Kidney epithelial cell (primary cell): ENCODE results near the gene MYNN. TPM values are rescaled to one million over a fixed set of nuclear protein-coding genes. Genes with fewer than 3 reads are reported as not detected.
"Not testable (repeated sequence)": the region's sequence is repeated elsewhere in the genome, so short reads cannot be mapped to it uniquely, and the experiment has no call there.

Experiments
- DNase-seq: peaks from one replicate; pipeline ENCODE4 v3.0.0-alpha.2; 2010; ENCODE audit warnings: low read depth
- H3K27me3 ChIP-seq: 2 replicates; pipeline ENCODE4 v1.6.0; 2011; ENCODE audit warnings: low read length; ENCODE audit not compliant: control insufficient read depth, insufficient read depth
- H3K36me3 ChIP-seq: 2 replicates; pipeline ENCODE4 v1.5.1; 2011; ENCODE audit warnings: low read length; ENCODE audit not compliant: control insufficient read depth, insufficient read depth
- H3K4me3 ChIP-seq: 2 replicates; pipeline ENCODE4 v1.5.1; 2011; ENCODE audit warnings: low read depth, mild to moderate bottlenecking, control low read depth, low read length
- CTCF ChIP-seq: IDR thresholded peaks from 2 replicates; pipeline ENCODE4 v1.5.1; 2011; ENCODE audit warnings: mild to moderate bottlenecking, moderate library complexity, low read length, control low read depth, inconsistent platforms; ENCODE audit not compliant: insufficient read depth, poor library complexity, severe bottlenecking
- total RNA-seq: library from RNA; depleted of rRNA; stranded (reverse); fragments of >200 nt; gene quantifications from 2 replicates; pipeline ENCODE4 v1.2.3, GENCODE V29; 2015

MYNN gene
- 14.8 and 17.3 TPM in 2 replicates for total RNA-seq

- no peak for DNase-seq
- Histone ChIP-seq H3K36me3 (no peaks in the 10 kb centered on the region), H3K27me3 (no peaks in the 10 kb centered on the region), H3K4me3 (peak within 1 kb of the TSS; percentile 88)
- peak; percentile 15 for TF ChIP-seq CTCF
Measured at GRCh38 chr3:169772897-169773816, at the start of gene MYNN. Gene MYNN, plus strand, starts transcription at chr3:169773396. Its CDS starts 900 bp downstream, at chr3:169774296.

GRCh38 chr3:169731857-169732256 lies 41.3 kb upstream of the MYNN start:
- H3K36me3 ChIP-seq, DNase-seq, H3K4me3 ChIP-seq, H3K27me3 ChIP-seq: not testable (repeated sequence)

- Histone ChIP-seq H3K36me3 (no peaks in the 10 kb centered on the region), H3K27me3 (no peaks in the 10 kb centered on the region), H3K4me3 (no peak overlapping the region)
- no peak for TF ChIP-seq CTCF
- no peak for DNase-seq
Measured at GRCh38 chr3:169739067-169739466, 34.1 kb upstream of the MYNN start.

GRCh38 chr3:169744366-169745054 lies 28.7 kb upstream of the MYNN start:
- H3K27me3 ChIP-seq: no peaks in the 10 kb centered on the region
- TF ChIP-seq CTCF: peak; percentile 41
- DNase-seq: no peak
- no peaks in the 10 kb centered on the region for H3K36me3 ChIP-seq
- H3K4me3 ChIP-seq: no peak overlapping the region

GRCh38 chr3:169746924-169747323 lies 26.3 kb upstream of the MYNN start:
- no peak overlapping the region for H3K4me3 ChIP-seq
- no peaks in the 10 kb centered on the region for H3K36me3 ChIP-seq
- H3K27me3 ChIP-seq: no peaks in the 10 kb centered on the region
- DNase-seq: no peak
- no peak for TF ChIP-seq CTCF

GRCh38 chr3:169748670-169749069 lies 24.5 kb upstream of the MYNN start:
- Histone ChIP-seq H3K27me3 (no peaks in the 10 kb centered on the region), H3K4me3 (no peak overlapping the region), H3K36me3 (no peaks in the 10 kb centered on the region)
- no peak for TF ChIP-seq CTCF
- no peak for DNase-seq
